ENCODE results near the gene ORAI3. TPM values are rescaled to one million over a fixed set of nuclear protein-coding genes. Genes with fewer than 3 reads are reported as not detected.

ORAI3 gene
- total and polyA plus RNA-seq, 2 of the 13 experiments (the other 11 are each of a cell fraction or from before 2014, with no cell fraction given): 11.4 to 32.0 TPM

DNA sequence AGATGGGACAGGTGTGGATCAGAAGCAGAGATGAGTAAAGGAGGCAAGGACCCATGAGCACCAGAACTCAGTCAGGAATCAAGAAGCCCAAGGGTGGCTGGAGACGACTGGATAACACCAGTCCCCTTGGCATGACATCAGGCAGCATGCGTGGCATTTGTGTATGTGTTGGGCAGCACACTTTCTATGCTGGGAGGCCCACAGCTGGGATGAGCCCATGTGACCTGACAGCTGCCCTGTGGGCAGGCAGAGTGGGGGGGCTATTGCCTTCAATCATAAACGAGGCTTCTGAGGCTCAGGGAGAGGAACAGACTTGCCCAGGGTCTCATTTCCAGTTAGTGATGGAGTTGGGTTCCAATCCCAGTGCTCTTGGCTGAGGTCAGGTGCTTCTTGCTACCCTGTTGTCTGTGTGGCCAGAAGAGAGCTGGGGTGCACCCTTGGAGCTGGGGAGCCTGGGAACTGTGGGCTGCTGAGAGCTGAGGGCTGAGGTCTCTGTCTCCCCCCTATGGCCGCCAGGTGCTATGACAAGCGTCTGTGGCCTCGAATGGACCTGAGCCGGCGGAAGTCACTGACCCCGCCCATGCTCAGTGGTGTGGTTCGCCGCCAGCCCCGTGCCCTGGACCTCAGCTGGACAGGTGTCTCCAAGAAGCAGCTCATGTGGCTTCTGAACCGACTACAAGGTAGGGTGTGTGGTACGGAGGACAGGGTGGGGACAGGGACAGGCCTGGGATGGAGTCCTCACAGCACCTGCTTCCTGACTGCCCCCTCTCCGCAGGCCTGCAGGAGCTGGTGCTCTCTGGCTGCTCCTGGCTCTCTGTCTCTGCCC lies 7.1 kb upstream of the ORAI3 start (continued):
- TF ChIP-seq SRF (IDR thresholded peaks at IDR 0.05; ENCODE audit: low read depth, low read length): no peak
- no peak for TF ChIP-seq CHD2 (IDR thresholded peaks at IDR 0.05; ENCODE audit: low read depth, low read length)
- no peak for TF ChIP-seq NFATC3 (CRISPR knock-in tag; IDR thresholded peaks at IDR 0.05)
- TF ChIP-seq, protein P1, sequence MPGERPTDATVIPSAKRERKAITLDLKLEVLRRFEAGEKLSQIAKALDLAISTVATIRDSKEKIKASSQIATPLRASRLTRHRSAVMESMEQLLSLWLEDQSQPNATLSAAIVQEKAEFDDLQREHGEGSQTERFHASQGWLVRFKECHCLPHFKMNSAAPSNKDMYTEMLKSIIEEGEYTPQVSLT (CRISPR knock-in tag; IDR thresholded peaks at IDR 0.05; ENCODE audit: borderline replicate concordance, low read depth): no peak
- no peak for TF ChIP-seq NAIF1 (CRISPR knock-in tag; IDR thresholded peaks at IDR 0.05; ENCODE audit: borderline replicate concordance)
- TF ChIP-seq TOPORS (CRISPR knock-in tag; IDR thresholded peaks at IDR 0.05): no peak
- TF ChIP-seq ZNF629 (CRISPR knock-in tag; conservative IDR thresholded peaks at IDR 0.05): no peak
- TF ChIP-seq SOX13 (IDR thresholded peaks at IDR 0.05): no peak
- TF ChIP-seq SOX13 (CRISPR knock-in tag; conservative IDR thresholded peaks at IDR 0.05 in 1 of 2, IDR thresholded peaks at IDR 0.05 in 1 of 2): no peak
- peak; percentile 91 for TF ChIP-seq STAG1 (CRISPR knock-in tag; IDR thresholded peaks at IDR 0.05)
- no peak for TF ChIP-seq FOXK1 (CRISPR knock-in tag; IDR thresholded peaks at IDR 0.05; ENCODE audit: borderline replicate concordance, low read depth)
- TF ChIP-seq TOE1 (CRISPR knock-in tag; IDR thresholded peaks at IDR 0.05): no peak
- TF ChIP-seq PATZ1 (CRISPR knock-in tag; IDR thresholded peaks at IDR 0.05): peak; percentile 68
- peak; percentile 70 for TF ChIP-seq AGO2 (optimal IDR thresholded peaks at IDR 0.05; ENCODE audit: low read depth, low read length)
- no peak for TF ChIP-seq PTBP1 (IDR thresholded peaks at IDR 0.05; ENCODE audit: low read depth, low read length, poor library complexity, severe bottlenecking)
- TF ChIP-seq ZNF747 (CRISPR knock-in tag; IDR thresholded peaks at IDR 0.05; ENCODE audit: borderline replicate concordance): 0 out of 2 replicates have a peak, but pooled peaks have one; percentile 30
- TF ChIP-seq TEF (CRISPR knock-in tag; IDR thresholded peaks at IDR 0.05): no peak
- TF ChIP-seq ZNF451 (CRISPR knock-in tag; IDR thresholded peaks at IDR 0.05): no peak
- peak; percentile 29; the same call in 1 of the 2 replicates for TF ChIP-seq ZNF350 (CRISPR knock-in tag; IDR thresholded peaks at IDR 0.05; ENCODE audit: borderline replicate concordance, low read depth)
- TF ChIP-seq ATF3 (CRISPR knock-in tag; IDR thresholded peaks at IDR 0.05): no peak
- TF ChIP-seq SALL2 (CRISPR knock-in tag; IDR thresholded peaks at IDR 0.05): 0 out of 2 replicates have a peak, but pooled peaks have one; percentile 43
- TF ChIP-seq MYC (CRISPR knock-in tag; IDR thresholded peaks at IDR 0.05; ENCODE audit: borderline replicate concordance): 0 out of 2 replicates have a peak, but pooled peaks have one; percentile 59
- no peak for TF ChIP-seq TRIM24 (CRISPR knock-in tag; IDR thresholded peaks at IDR 0.05)
- no peak for TF ChIP-seq SP1 (IDR thresholded peaks at IDR 0.05)
- TF ChIP-seq SP1 (CRISPR knock-in tag; IDR thresholded peaks at IDR 0.05): no peak
- no peak for TF ChIP-seq GZF1 (CRISPR knock-in tag; IDR thresholded peaks at IDR 0.05)
- TF ChIP-seq MED1 (CRISPR knock-in tag; IDR thresholded peaks at IDR 0.05): peak; percentile 46; the same call in 1 of the 2 replicates
- no peak for TF ChIP-seq RXRB (CRISPR knock-in tag; IDR thresholded peaks at IDR 0.05; ENCODE audit: borderline replicate concordance)
- TF ChIP-seq PCBP2 (optimal IDR thresholded peaks at IDR 0.05; ENCODE audit: low read depth, low read length, poor library complexity, severe bottlenecking): no peak
